ENCODE results near the gene CYB5R2. TPM values are rescaled to one million over a fixed set of nuclear protein-coding genes. Genes with fewer than 3 reads are reported as not detected.
"Not testable (repeated sequence)": the region's sequence is repeated elsewhere in the genome, so short reads cannot be mapped to it uniquely, and the experiment has no call there.

Gene CYB5R2
- total and polyA plus RNA-seq, 7 donors = 1.4 to 7.8 (median 3.6) TPM

- peaks cover 0 to 9% (median 4%) of the 10 kb centered on the region in 3 donors for H3K27me3 ChIP-seq
- intact Hi-C loops (cut with DNase I) = loop anchor here (5.0 kb wide), 1 partner anchor 155 kb away; the partner anchor contains the start of gene PPFIBP2
- no peaks in the 10 kb centered on the region for H3K4me1 ChIP-seq
- H3K9me3 ChIP-seq = peaks cover 0 to 4% (median 0%) of the 10 kb centered on the region in 4 donors
- DNase-seq = no peak
- no peak overlapping the region for H3K27ac ChIP-seq
- WGBS, 2 donors = 89 to 92% methylated on average over 2 of the region's 2 CpGs
- H3K36me3 ChIP-seq = no peaks in the 10 kb centered on the region
- no peak overlapping the region for H3K4me3 ChIP-seq
- TF ChIP-seq CTCF (IDR thresholded peaks at IDR 0.05) = no peak
- no peak for TF ChIP-seq POLR2AphosphoS5 (IDR thresholded peaks at IDR 0.05)
- TF ChIP-seq POLR2A (IDR thresholded peaks at IDR 0.05) = no peak
- no peak for TF ChIP-seq EP300 (IDR thresholded peaks at IDR 0.05)
Measured at GRCh38 chr11:7667460-7667859, 5.8 kb downstream of the CYB5R2 start.

GRCh38 chr11:7666292-7666866 is 6.9 kb downstream of the CYB5R2 start:
- DNase-seq = no peak
- Histone ChIP-seq H3K9me3 (peaks cover 0 to 4% (median 0%) of the 10 kb centered on the region in 4 donors), H3K27ac (no peak overlapping the region), H3K4me1 (no peaks in the 10 kb centered on the region), H3K27me3 (no peaks in the 10 kb centered on the region), H3K36me3 (no peaks in the 10 kb centered on the region), H3K4me3 (no peak overlapping the region)
- intact Hi-C loops (cut with DNase I) = loop anchor here (5.0 kb wide), 1 partner anchor 154 kb away; the partner anchor contains the start of gene PPFIBP2
- no peak for TF ChIP-seq EP300 (IDR thresholded peaks at IDR 0.05)
- TF ChIP-seq POLR2A (IDR thresholded peaks at IDR 0.05) = no peak
- TF ChIP-seq CTCF (IDR thresholded peaks at IDR 0.05) = no peak
- no peak for TF ChIP-seq POLR2AphosphoS5 (IDR thresholded peaks at IDR 0.05)
- WGBS, 2 donors = 86 to 93% methylated on average over 7 of the region's 7 CpGs

GRCh38 chr11:7665473-7666291 is 7.6 kb downstream of the CYB5R2 start:
- Histone ChIP-seq H3K27ac (no peak overlapping the region), H3K27me3 (no peaks in the 10 kb centered on the region), H3K9me3 (peaks cover 0 to 4% (median 0%) of the 10 kb centered on the region in 4 donors), H3K36me3 (no peaks in the 10 kb centered on the region), H3K4me3 (no peak overlapping the region), H3K4me1 (no peaks in the 10 kb centered on the region)
- intact Hi-C loops (cut with DNase I) = loop anchor here (5.0 kb wide), 1 partner anchor 153 kb away; the partner anchor contains the start of gene PPFIBP2
- TF ChIP-seq POLR2A (IDR thresholded peaks at IDR 0.05) (no peak), EP300 (IDR thresholded peaks at IDR 0.05) (no peak), CTCF (IDR thresholded peaks at IDR 0.05) (peak; percentile 31 to 67 (median 40)), POLR2AphosphoS5 (IDR thresholded peaks at IDR 0.05) (no peak)
- WGBS, 2 donors = 35 to 49% methylated on average over 20 of the region's 20 CpGs
- peak; percentile 87 for DNase-seq

GRCh38 chr11:7664867-7665266 is 8.4 kb downstream of the CYB5R2 start:
- TF ChIP-seq POLR2AphosphoS5 (IDR thresholded peaks at IDR 0.05) (no peak), CTCF (IDR thresholded peaks at IDR 0.05) (no peak), POLR2A (IDR thresholded peaks at IDR 0.05) (no peak), EP300 (IDR thresholded peaks at IDR 0.05) (no peak)
- WGBS, 2 donors = 80 to 96% methylated on average over 6 of the region's 6 CpGs
- no peaks in the 10 kb centered on the region for H3K27me3 ChIP-seq
- H3K9me3 ChIP-seq = peaks cover 0 to 4% (median 0%) of the 10 kb centered on the region in 4 donors
- no peaks in the 10 kb centered on the region for H3K36me3 ChIP-seq
- no peak for DNase-seq
- no peaks in the 10 kb centered on the region for H3K4me1 ChIP-seq
- no peak overlapping the region for H3K4me3 ChIP-seq
- no peak overlapping the region for H3K27ac ChIP-seq
- intact Hi-C loops (cut with DNase I) = loop anchor here (5.0 kb wide), 1 partner anchor 153 kb away; the partner anchor contains the start of gene PPFIBP2

GRCh38 chr11:7663531-7663930 is 9.8 kb downstream of the CYB5R2 start:
- H3K4me3 ChIP-seq; H3K27me3 ChIP-seq; intact Hi-C loops (cut with DNase I); H3K9me3 ChIP-seq; H3K27ac ChIP-seq; H3K36me3 ChIP-seq; DNase-seq; H3K4me1 ChIP-seq: not testable (repeated sequence)
- WGBS, 2 donors = 73 to 77% methylated on average over 14 to 16 of the region's 16 CpGs
